GM21786 (cell line): ENCODE results near the gene ELMO1.

ENCODE experiments used
- ATAC-seq: cut with Tn5 transposase; IDR thresholded peaks from one replicate; pipeline ENCODE4 v1.9.1; 2021; ENCODE audit not compliant: unreplicated experiment

Gene ELMO1

DNA sequence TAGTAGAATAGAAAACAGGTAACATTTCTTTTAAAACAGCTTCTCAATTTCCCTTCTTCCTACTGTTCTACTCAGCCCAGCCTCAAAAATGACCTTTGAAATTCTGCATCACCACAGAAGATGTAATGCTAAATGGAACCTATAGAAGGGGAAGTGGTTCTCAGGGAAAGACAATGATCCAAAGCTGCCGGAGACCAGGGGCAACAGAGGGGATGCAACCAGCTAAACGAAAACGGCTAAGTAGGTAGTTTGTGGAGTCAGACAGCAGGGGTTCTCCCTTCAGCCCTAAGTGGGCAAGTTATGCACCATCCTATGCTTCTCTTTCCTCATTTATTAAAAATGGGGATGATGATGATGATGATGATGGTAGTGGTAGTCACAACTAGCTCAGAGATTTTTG is 214.3 kb downstream of the ELMO1 start:
- ATAC-seq = no peak

DNA sequence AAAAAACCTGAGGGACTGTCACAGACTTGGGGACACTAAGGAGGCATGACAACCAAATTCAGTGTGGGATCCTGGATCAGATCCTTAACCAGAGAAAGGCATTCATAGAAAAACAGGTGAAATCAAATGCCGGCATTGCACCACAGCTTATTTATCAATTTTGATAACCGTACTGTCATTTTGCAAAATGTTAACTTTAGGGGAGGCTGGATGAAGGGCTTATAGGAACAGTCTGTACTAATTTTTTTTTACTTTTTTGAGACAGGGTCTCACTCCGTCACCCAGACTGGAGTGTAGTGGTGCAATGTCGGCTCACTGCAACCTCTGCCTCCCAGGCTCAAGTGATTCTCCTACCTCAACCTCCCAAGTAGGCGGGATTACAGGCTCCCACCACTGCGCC is 217.1 kb downstream of the ELMO1 start:
- no peak for ATAC-seq

DNA sequence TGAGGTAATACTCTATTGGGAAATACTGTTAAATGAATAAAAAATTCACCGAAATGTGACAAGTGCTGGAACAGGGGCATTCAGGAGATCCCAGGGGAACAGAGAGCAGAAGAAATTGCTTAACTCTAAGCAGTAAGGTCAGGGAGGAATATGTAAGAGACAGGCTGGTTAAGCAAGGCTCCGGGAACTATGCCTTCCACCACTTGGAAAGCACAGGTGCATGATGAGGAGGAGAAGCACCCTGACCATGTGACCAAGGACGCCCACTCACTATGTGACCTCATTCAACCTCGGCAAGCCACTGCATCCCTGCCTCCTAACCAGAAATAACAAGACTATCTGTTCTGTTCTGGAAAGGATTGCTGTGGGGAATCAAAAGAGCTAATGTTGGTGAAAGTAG is 218.4 kb downstream of the ELMO1 start:
- no peak for ATAC-seq

DNA sequence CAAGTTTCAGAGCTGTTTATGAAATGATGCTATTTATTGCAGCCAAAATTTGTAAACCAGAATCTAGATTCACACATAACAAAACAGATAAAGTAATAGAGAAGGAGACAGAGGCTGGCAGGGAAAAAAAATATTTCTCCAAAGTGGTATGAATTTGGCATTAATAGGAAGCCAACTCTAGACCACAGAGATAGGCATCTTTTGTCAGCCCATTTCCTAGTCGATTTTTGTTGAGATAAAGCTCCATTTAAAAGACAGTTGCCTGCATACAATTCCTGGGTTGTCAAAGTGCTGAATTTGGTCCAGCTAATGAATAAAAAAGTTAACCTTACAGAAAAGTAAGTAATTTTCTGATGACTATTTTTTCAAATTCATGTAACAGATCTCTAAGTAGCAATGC is 219.3 kb downstream of the ELMO1 start:
- ATAC-seq = no peak

DNA sequence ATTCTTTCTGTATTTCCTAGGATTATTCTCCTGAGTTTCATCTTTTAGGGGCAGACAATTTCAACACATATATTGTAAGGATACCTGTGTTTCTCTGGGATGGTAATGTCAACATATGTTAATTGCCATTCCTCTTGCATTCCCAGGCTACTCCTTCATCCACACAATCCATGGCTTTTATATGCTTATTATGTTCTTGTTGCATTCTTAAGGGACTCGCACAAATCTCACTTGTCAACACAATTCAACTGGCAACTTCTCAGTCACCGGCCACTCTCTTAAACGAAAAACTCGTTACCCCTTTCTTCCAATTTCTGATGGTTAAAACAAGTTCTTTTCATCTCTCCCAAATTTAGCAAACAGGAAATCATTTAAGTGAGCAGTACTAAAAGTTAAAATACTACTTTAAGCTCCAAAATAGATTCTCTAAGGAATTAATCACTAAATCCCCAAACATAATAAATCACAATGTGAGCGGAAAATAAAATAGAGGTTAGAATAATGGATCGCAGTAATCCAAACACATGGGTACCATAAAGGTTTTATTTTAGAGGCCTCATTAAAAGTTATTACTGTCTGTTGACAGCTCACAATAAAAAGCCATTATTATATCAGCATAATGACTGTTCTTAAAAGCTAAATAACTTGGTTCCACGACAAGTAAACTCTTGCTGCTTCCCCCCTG is 223.2 kb downstream of the ELMO1 start:
- ATAC-seq = no peak

DNA sequence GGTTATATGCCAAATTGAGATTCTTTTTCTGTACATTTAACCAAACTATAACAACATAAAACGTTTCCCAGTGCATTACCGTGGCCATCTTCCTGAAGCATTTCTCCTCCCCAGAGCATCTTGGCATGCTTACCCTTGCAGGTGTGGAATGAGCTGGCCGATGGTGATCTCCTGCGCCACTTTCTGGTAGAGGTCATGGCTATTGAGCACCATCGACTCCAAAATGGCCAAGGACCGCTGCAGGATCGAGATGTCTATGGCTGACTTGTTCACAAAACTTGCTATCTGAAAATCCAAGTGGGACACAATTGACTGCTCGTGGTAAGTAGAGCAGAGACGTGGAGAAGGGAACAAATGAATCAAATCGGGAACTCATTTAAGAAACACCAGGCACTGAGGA is 223.9 kb downstream of the ELMO1 start:
- no peak for ATAC-seq

DNA sequence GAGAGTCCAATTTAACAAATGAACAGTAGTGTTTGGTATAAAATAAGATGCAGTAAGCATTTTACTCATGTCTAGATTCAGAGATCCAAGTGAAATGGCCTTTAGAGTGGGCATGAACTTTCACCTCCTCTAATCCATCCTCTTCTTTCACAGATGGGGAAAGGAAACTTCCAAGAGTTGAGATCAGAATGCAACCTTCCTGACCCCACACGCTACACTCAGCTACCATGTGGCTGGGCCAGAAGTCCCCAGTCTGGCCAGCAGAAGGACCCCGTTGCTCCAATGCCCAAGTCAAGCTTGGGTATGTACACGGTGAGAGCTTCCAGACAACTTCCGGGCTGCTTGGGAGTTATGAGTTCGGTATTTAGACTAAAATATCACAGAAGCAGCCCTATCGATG is 228.0 kb downstream of the ELMO1 start:
- ATAC-seq = no peak

DNA sequence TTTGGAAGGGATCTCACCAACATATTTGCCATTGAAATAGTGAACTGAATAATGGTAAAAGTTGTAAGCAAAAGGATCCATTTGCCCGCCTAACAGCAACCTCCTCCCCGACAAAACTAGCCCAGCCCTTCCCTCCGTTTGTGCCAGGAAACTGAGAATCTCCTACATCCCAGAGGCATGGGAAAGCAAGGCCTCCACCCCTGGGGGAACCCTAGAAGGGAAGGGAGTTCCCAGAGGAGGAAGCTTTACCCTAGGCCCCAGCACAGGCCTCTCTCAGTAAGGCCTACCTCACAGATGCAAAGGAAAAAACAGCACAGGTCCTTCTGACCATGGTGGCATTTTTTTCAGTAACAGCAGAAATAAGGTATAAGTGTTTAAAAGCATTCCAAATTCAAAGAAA is 229.7 kb downstream of the ELMO1 start:
- ATAC-seq = no peak

DNA sequence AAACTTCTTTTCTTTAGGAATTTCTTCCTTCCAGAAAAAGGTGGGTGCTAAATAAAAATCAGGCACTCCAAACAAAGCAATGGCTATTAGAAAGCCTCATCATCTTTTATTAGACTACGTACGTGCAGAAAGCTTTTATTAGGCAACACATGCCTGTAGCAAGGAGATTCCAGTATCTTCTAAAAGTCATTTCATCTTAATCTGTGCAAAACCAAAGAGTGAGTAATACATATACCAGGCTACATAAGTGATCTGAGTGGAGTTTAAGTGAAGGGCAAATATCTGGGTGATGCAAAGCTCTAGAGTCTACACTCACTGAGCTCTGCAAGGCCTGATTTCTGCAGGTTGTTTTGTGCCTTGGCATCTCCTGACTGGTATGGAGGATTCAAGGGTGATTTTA is 231.7 kb downstream of the ELMO1 start:
- ATAC-seq = no peak

DNA sequence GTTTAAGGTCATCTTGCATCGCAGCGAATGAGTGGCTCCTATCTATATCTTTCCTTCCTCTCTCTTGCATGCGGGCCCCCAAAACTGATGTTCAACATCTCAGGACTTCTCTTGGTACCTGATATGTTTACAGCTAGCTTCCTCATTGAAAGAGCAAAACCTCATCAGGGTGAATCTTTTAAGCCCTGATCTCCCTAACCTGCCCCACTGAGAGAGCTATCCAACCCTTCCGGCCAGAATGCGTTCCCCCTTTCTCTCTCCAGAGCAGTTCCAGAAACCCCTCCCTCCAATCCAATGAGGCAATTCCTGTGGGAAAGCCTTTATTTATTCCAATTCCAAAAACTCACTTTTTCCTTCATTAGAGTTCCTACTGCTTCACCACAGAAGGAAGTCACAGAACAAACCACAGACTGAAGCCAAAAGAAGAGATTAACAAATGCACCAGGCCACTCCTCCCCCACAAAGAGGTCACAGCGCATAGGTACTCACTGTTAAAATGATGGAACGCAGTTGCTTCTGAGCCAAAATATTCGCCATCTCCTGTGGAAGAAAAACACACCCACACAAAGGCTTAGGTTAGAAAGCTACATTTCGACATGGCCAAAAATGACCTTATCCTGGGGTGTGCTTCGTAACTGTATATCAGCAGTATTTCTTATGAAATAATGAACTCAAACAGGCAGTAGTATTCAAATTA is 232.4 kb downstream of the ELMO1 start:
- ATAC-seq = no peak

DNA sequence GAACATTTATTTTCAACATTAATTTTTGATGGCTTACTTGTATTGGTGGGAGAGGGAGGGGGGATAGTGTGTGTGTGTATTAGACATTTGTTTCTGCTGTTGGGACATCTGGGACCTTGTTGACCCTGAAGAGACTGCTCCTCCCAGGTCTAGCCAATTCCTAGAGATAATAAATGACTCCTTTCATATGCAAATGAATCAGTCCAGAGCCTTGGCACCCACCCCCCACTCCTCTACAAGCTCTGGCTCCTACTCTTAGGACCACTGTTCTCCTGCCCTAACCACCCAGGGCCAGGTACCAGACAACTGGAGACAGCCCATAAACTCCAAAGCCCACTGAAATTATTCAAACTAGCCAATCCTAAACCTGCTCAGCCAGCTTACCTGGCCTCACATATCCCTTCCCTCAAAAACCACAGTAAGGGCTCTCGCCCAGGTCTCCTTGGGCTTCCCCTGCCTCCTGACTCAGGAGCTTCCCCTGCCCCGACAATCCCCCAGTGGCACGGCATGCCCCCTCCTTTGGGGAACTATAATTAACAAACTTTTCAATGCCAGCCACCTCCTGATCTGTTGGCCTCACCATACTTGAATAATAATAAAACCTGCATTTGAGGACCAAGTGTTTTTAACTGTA is 233.3 kb downstream of the ELMO1 start:
- no peak for ATAC-seq

DNA sequence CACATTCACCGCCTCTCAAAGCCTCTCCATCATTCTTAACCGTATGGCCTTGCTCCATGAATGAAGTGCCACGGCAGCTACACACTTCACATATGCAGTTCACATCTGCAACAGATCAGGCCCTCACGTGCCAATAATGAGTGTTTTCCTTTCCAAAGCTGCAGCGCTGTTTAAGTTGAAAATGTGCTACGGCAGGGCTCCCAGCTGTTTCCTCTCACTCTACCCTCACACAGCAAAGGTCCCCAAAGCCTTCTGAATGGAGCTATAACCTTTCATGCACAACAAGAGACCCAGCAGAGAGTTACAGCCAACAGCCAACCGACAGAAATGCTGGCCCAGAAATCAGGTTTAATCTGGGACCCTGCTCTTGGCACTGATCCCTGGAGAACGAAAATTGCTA is 236.1 kb downstream of the ELMO1 start:
- ATAC-seq = peak; percentile 10

DNA sequence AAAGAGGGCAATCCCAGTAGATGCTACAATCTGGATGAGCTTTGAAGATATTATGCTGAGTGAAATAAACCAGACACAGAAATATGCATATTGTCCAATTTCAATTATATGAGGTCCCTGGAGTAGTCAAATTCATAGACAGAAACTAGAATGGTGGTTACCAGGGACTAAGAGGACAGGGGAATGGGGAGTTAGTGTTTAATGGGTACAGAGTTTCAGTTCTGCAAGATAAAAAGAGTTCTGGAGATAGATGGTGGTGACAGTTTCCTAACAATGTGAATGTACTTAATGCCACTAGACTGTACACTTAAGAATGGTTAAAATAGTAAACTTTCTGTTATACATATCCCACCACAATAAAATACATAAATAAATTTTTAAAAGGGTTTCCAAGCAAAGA is 236.6 kb downstream of the ELMO1 start:
- ATAC-seq = peak; percentile 52

DNA sequence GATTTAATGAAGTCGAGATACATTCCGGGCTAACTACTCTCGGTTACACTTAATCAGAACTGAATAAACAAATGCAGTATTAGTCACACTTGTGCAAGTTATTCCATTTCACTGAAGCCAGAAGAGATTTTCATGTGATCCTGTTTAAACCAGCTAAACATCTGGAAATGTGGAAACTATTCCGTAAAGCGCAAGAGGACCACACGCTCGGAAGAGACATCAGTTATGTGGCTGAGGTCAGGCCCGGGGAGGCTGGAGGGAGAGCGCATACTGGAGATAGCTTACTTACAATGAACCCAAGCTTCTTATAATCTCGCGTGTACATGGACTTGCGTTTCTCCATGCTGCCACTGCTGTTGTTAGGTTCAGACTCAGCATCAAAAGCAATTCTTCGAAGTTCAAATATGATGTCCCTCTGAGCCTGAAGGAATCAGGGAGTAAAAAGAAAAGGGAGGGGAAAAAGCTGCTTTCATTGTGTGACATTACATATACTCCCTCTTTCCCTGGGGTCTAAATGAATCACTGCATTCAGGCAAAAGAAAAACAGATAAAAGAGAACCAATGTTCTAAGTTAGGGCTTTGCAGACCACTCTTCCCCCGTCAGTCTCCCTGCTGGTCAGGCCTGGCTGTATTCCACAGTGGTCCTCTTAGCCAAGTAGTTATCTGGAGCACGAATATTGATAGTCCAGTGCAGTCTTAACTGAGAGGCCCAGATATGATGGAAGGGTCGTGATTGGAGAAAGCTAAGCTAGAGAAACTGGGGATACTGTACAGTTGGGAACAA is 237.4 kb downstream of the ELMO1 start:
- no peak for ATAC-seq

DNA sequence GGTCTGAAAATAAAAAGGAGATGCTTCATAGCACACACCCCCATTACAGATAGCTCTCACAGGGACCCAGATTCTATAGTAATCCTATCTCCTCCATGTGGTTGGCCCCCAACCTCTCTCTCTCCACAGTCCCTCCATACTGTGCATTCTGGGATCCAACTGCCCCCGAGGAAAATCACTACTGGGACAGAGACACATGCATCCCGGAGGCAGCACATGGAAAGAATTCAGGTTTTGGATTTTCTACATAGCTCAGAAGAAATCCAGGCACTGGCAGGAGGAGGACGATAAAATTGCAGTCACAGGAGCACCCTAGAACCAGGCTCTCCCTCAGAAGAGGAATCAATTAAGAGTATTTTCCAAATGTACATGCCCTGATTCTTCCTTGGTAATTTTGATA is 239.5 kb downstream of the ELMO1 start:
- no peak for ATAC-seq

DNA sequence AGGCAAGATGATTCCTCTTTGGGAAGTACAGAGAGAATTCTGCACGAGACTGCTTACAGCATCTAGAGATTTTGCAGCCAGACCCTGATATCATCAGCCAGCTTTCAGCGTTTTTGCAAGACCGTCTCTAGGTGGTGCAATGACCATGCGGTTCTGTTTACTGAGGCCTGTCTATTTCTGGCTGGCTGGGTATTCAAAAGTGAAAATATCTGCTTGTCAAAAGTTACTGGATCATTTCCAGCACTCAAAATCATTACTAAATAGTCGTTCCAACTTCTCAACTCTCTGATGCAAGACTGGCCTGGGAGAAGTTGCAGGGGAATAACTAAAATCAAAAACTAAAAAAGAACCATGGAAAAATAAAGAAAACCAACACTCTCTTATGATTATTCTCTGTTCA is 240.1 kb downstream of the ELMO1 start:
- peak; percentile 69 for ATAC-seq

DNA sequence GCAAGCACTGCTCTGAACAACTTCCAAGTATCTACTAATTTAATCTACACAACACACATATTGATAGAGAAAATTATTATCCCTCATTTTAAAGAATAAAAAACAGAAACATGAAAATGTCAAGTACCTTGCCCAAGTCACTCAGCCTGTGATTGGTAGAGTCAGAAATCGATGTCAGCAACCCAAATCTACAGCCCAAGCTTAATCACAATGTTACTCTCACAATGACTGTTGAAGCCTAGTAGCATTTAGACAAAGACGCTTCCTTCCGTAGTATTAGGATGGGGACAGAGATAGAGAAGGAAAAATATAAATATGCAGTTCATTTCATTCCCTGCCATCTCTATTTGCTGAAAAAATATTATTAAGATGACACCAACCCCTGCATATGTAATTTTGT is 242.5 kb downstream of the ELMO1 start:
- ATAC-seq = no peak

DNA sequence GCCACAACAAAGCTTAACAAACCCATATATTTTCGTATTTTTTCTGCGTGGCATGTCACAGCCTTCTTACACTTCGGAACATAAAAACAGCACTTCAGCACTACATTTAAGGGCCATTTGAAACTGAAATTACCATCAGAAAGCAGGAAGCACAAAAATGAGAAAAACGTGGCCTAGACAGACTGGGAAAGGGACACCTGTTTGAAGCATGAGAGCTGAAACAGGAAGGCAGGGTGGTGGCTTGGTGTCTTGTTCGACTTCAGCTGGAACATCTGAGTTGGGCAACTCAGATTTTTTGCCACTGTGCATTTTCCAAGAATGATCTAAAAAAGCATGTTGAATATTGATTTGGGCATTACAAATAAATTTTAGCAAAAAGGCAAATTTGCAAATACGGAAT is 243.2 kb downstream of the ELMO1 start:
- no peak for ATAC-seq

DNA sequence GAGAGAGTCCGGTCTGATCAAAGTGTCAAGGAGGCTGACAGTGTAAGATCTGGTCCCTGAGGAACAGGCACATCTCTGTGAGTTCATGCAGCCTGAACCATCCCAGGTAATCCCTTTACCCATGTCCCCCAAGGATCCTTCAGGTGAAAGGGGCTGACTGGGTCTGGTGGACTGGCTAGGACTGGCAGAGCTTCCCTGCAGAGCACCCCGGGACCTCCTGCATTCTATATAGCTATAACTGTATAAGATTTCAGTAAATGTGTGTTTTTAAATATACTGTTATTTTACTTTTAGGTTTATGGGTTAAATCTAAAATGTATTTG is 246.8 kb downstream of the ELMO1 start:
- ATAC-seq = no peak

DNA sequence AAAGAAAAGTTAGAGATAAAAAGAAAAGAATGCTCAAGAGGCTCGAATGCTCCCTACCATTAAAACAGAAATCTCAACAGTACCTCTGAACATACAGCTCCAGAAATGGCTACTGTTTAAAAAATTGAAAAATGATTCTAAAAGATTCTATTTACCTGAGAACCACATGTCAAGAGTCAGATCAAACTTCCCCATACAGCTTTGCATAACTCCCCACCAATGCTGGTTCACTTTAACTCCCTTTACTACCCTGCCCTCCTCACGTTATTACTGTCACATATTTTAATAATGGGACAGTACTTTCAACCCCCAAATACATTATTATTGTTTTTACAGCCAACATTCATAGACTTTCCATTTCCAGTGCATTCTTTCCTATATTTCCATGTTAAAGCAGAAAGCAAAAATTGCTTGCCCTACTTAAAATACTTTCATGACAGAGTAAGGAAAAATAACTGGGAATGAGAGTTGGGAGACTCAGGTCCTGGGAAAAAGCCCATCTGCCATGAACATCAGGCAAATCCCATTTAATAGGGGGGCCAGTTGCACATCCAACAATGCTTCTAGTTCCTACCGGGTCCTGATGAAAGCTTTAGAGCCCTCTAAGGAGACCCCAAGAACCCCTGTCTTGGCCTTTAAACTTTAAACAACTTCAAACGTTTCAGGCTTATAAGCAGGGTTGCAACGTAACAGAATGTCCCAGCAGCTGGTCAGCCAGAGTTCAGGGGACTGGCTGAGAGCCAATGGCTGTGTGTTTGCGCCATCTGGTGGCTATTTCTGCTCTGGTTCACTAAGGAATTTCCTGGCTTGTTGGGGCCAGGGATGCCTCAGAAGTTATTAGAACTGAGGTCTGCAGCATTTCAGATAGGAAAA is 247.4 kb downstream of the ELMO1 start:
- ATAC-seq = peak; percentile 51

DNA sequence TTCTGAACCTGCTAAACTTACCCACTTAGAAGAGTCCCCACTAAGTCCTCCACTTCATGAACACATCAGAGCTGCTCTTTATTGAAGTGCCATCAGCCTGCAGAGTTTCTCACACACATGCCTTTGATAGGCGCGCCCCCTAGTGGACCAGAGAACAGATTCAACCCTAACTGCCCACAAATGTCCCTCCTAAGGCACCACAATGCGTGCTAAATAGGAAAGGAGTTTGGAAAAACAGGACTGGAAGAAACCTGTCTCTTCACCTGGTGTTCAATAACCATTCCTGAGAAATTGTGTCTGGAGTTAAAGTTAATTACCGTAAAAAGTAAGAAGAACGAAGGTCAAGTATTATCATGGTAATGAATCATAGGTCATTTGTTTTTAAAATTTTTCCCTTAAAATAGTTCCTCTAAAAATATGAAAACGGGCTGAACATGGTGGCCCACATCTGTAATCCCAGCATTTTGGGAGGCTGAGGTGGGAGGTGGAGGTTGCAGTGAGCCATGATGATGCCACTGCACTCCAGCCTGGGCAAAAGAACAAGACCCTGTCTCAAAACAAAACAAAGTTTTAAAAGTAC is 249.7 kb downstream of the ELMO1 start:
- ATAC-seq = peak; percentile 63
